Coronary artery (tissue), 2 donors: ENCODE data around the gene AGBL4.

Experiments used
- DNase-seq: peaks from one replicate; pipeline ENCODE4 v3.0.0-alpha.2; 2017; ENCODE audit warnings: low spot score
- H3K27ac ChIP-seq, 2 donors: fragments of 200-600 bp; sonication (generic); one replicate each; pipeline ENCODE4 v1.5.1; 2016 to 2019
- H3K4me3 ChIP-seq: fragments of 200-600 bp; sonication (generic); 2 replicates; pipeline ENCODE4 v1.5.1; 2016; ENCODE audit warnings: mild to moderate bottlenecking, moderate library complexity
- TF ChIP-seq, protein P1 (sequence below): fragments of 200-600 bp; sonication (generic); IDR thresholded peaks from one replicate; pipeline ENCODE4 v1.5.1; 2019; ENCODE audit warnings: antibody characterized with exemption

The AGBL4 gene

DNA sequence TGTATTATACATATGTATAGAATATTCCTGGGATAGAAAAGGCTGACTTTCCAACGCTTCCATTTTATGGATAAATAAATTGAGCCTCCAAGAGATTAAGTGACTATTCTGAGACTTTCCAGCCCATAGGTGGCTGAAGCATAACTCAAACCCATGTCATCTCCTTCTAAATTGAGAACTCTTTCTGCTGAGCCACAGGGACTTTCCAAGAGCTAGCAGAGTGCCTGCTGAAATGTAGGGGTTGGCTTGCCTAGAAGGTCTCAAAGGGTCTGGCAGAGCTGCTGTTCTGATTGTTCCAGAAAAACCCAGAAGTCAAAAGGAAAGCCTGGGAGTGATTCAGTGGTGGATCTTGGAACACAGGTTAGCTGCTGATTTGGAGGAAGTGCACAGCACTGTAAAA is 1100.6 kb downstream of the AGBL4 start:
- H3K4me3 ChIP-seq = no peak overlapping the region
- H3K27ac ChIP-seq = no peak overlapping the region
- TF ChIP-seq, protein P1, sequence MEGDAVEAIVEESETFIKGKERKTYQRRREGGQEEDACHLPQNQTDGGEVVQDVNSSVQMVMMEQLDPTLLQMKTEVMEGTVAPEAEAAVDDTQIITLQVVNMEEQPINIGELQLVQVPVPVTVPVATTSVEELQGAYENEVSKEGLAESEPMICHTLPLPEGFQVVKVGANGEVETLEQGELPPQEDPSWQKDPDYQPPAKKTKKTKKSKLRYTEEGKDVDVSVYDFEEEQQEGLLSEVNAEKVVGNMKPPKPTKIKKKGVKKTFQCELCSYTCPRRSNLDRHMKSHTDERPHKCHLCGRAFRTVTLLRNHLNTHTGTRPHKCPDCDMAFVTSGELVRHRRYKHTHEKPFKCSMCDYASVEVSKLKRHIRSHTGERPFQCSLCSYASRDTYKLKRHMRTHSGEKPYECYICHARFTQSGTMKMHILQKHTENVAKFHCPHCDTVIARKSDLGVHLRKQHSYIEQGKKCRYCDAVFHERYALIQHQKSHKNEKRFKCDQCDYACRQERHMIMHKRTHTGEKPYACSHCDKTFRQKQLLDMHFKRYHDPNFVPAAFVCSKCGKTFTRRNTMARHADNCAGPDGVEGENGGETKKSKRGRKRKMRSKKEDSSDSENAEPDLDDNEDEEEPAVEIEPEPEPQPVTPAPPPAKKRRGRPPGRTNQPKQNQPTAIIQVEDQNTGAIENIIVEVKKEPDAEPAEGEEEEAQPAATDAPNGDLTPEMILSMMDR = no peak
- no peak for DNase-seq

DNA sequence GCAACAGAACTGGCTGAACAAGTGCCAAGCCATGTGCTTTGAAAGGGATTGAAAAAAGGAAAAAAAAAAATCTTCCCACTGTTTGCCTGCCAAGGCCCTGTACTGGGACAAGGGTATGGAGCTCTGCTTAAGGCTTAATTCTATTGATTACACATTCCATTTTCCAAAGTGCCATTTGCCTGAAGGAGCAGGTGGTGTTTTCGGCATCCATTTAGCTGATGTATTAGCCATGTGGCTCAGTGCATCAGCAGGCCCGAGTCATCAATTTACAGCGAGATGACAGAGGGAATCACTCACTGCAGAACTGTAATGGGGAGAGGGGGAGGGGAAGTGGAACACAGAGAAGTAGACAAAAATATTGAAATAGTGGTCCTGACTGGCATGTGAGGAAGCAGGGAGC is 1102.9 kb downstream of the AGBL4 start:
- Histone ChIP-seq H3K4me3 (no peak overlapping the region), H3K27ac (no peak overlapping the region)
- no peak for DNase-seq
- TF ChIP-seq, protein P1 = no peak

DNA sequence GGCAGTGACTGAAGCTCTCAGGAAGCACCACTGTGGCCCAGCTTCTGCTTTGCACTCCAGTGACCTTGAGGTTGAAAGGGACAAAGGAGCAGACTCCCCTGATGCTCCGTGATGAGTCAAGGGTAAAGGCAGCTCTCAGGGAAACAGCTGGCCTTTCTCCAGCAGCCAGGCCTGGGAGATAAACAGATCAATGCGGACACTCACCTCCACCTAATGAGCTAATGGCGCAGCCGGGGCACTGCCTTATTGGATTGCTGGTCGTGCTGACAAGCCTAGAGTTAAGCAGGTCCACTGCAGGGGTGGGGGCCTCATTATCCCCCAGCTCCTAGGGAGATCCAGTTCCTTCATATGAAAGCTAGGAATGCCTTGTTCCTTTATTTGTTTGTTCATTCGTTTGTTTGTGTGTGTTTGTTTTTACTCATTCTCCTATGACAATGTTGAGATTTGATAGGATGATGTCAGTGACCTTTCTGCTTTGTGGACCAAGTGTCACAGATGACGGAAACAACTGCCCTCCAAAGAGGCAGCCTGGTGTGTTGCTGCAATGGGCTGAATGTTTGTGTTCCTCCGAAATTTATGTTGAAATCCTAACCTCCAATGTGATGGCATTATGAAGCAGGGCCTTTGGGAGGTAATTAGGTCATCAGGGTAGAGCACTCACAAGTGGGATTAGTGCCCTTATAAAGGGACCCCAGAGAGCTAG is 1105.7 kb downstream of the AGBL4 start:
- Histone ChIP-seq H3K4me3 (no peak overlapping the region), H3K27ac (no peak overlapping the region)
- no peak for DNase-seq
- TF ChIP-seq, protein P1 = no peak

DNA sequence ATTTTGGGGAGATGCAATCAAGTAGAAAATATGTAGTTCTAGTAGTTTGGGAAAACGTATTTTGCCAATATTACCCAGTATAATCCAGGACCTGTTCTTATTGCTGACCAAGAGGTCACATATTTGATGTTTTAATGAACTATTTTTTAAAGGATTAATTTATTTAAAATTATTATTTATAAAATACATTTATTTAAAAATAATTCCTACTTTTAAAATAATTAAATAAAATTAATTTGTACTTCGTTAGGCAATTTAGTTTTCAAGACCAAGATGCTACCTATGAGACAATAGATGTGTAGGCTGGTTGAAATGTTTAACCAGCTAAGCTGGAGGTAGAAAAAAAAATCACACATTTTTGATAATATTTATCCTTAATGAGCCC is 1106.7 kb downstream of the AGBL4 start:
- TF ChIP-seq, protein P1 = no peak
- H3K27ac ChIP-seq = no peak overlapping the region
- DNase-seq = no peak
- no peak overlapping the region for H3K4me3 ChIP-seq

DNA sequence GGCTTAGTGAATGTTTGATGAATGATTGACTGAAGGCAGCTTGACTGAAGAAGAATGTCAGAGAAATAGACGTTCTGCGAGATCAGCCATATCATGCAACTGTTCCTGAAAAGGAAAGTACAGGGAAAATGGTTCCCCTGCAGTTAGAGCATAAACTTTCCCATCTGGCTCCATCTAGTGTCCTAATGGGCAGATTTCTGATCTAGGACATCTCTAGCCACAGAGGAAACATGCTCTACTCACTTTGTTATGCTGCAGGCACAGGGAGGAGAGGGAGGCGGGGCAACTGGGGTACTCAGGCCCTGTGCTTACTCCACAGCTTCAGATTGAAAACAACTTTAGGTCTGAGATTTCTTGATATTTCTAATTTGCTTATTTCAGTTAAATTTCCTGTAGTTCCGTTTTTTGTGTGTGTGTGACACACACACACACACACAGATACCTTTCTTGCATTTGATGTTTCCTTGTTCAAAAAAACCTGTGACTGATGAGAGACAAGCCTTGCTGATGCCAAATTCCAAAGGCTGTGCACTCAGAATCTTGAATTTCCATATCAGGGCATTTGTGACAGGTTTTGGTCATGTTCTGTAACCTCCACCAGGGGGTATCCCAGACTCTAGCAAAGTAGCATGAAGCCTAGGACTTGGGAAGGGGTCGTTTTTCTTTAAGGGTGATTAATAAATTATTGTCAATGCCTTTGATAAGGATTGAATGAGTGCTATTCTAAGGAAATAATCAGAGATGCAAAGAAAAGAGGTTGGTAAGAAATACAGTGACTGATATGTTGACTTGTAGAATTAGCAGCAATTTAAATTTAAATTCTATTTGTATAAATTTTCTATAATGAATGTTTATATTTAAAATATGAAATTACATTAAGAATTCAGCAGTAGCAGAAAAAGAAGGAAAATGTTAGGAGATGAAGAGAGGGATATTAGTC is 1107.4 kb downstream of the AGBL4 start:
- Histone ChIP-seq H3K27ac (no peak overlapping the region), H3K4me3 (no peak overlapping the region)
- TF ChIP-seq, protein P1 = no peak
- no peak for DNase-seq

DNA sequence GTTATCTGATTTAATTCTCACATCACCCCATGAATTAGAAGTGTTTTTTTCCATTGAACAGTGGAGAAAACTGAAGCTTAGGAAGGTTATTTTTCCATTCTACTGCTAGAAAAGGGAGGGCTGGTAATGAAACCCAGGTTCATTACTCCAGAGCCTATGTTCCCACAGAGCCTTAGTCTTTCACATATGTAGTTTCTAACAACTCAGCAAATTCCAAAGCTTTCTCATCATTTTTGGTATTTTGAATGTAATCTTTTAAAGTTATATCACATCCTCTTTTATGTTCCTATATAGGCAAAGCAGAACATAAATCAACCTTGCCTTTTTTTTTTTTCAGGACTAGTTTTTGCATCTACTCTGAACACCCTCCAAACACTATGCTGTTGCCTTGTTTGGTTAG is 1115.1 kb downstream of the AGBL4 start:
- DNase-seq = no peak
- Histone ChIP-seq H3K27ac (no peak overlapping the region), H3K4me3 (no peak overlapping the region)
- TF ChIP-seq, protein P1 = no peak

DNA sequence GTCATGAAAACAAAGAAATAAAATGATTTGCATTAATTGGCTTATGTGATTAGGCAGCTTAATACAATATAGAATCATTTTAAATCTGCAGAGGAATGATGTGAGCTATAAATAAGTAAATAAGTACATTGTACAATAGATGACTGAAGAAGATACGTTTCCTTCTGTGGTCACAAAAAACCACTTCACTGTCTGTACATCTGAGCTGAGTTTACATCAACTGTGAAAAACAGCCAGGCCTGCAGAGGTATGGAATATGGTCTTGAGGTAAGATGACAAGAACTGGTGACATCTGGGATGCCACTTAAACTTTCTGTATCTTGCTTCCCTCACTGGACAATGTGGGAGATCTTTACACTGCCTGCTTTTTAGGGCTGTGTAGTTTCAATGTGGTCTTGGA is 1117.0 kb downstream of the AGBL4 start:
- no peak for DNase-seq
- Histone ChIP-seq H3K4me3 (no peak overlapping the region), H3K27ac (no peak overlapping the region)
- TF ChIP-seq, protein P1 = no peak
